Measurements from ENCODE around the gene FOXL1.

The FOXL1 gene

GRCh38 chr16:86604436-86605193 is 26.3 kb downstream of the FOXL1 start:
- DNase-seq (ENCODE audit: low read depth in 2 of 2, low spot score in 1 of 2): peak in 1 of 2 donors; percentile 12

- DNase-seq (ENCODE audit: low read depth in 2 of 2, low spot score in 1 of 2): no peak
Observed at GRCh38 chr16:86605950-86606349, 27.6 kb downstream of the FOXL1 start.

GRCh38 chr16:86608301-86608747 is 30.0 kb downstream of the FOXL1 start:
- no peak for DNase-seq (ENCODE audit: low read depth in 2 of 2, low spot score in 1 of 2)

- no peak for DNase-seq (ENCODE audit: low read depth in 2 of 2, low spot score in 1 of 2)
Observed at GRCh38 chr16:86609115-86609514, 30.8 kb downstream of the FOXL1 start.

- no peak for DNase-seq (ENCODE audit: low read depth in 2 of 2, low spot score in 1 of 2)
Observed at GRCh38 chr16:86609661-86610060, 31.3 kb downstream of the FOXL1 start.

- DNase-seq (ENCODE audit: low read depth in 2 of 2, low spot score in 1 of 2): no peak
Observed at GRCh38 chr16:86610779-86611524, 32.6 kb downstream of the FOXL1 start.

- no peak for DNase-seq (ENCODE audit: low read depth in 2 of 2, low spot score in 1 of 2)
Observed at GRCh38 chr16:86611525-86611855, 33.1 kb downstream of the FOXL1 start.

GRCh38 chr16:86611941-86612340 is 33.6 kb downstream of the FOXL1 start:
- DNase-seq (ENCODE audit: low read depth in 2 of 2, low spot score in 1 of 2): no peak

GRCh38 chr16:86614699-86615098 is 36.4 kb downstream of the FOXL1 start:
- DNase-seq (ENCODE audit: low read depth in 2 of 2, low spot score in 1 of 2): no peak

- DNase-seq (ENCODE audit: low read depth in 2 of 2, low spot score in 1 of 2): no peak
Observed at GRCh38 chr16:86616906-86617305, 38.6 kb downstream of the FOXL1 start.

GRCh38 chr16:86618431-86619238 is 40.3 kb downstream of the FOXL1 start:
- DNase-seq (ENCODE audit: low read depth in 2 of 2, low spot score in 1 of 2): no peak

- DNase-seq (ENCODE audit: low read depth in 2 of 2, low spot score in 1 of 2): no peak
Observed at GRCh38 chr16:86619239-86619794, 41.0 kb downstream of the FOXL1 start.

- no peak for DNase-seq (ENCODE audit: low read depth in 2 of 2, low spot score in 1 of 2)
Observed at GRCh38 chr16:86620184-86620583, 41.8 kb downstream of the FOXL1 start.

- DNase-seq (ENCODE audit: low read depth in 2 of 2, low spot score in 1 of 2): no peak
Observed at GRCh38 chr16:86621966-86622365, 43.6 kb downstream of the FOXL1 start.

GRCh38 chr16:86622700-86623615 is 44.6 kb downstream of the FOXL1 start:
- no peak for DNase-seq (ENCODE audit: low read depth in 2 of 2, low spot score in 1 of 2)

- DNase-seq (ENCODE audit: low read depth in 2 of 2, low spot score in 1 of 2): no peak
Observed at GRCh38 chr16:86625029-86625428, 46.7 kb downstream of the FOXL1 start.

GRCh38 chr16:86625821-86626220 is 47.5 kb downstream of the FOXL1 start:
- no peak for DNase-seq (ENCODE audit: low read depth in 2 of 2, low spot score in 1 of 2)

- no peak for DNase-seq (ENCODE audit: low read depth in 2 of 2, low spot score in 1 of 2)
Observed at GRCh38 chr16:86626284-86626683, 47.9 kb downstream of the FOXL1 start.

- no peak for DNase-seq (ENCODE audit: low read depth in 2 of 2, low spot score in 1 of 2)
Observed at GRCh38 chr16:86626966-86627365, 48.6 kb downstream of the FOXL1 start.

- no peak for DNase-seq (ENCODE audit: low read depth in 2 of 2, low spot score in 1 of 2)
Observed at GRCh38 chr16:86628614-86629013, 50.3 kb downstream of the FOXL1 start.

All from stimulated activated CD8-positive, alpha-beta memory T cell treated with anti-CD3 and anti-CD28 coated beads, Interleukin-4, amount 100 ng/mL, for 1 hour (primary cell).